Activated T-cell treated with anti-CD3 and anti-CD28 coated beads for 48 hours (primary cell): Measurements from ENCODE around the gene LRIT3.
"Not testable (repeated sequence)": the region's sequence is repeated elsewhere in the genome, so short reads cannot be mapped to it uniquely, and the experiment has no call there.

ENCODE experiments used
- DNase-seq: peaks from one replicate; pipeline ENCODE4 v3.0.0-alpha.2; 2020; ENCODE audit warnings: low read depth

Gene LRIT3

GRCh38 chr4:109848501-109848900 lies 594 bp downstream of the LRIT3 start:
- DNase-seq: no peak

DNA sequence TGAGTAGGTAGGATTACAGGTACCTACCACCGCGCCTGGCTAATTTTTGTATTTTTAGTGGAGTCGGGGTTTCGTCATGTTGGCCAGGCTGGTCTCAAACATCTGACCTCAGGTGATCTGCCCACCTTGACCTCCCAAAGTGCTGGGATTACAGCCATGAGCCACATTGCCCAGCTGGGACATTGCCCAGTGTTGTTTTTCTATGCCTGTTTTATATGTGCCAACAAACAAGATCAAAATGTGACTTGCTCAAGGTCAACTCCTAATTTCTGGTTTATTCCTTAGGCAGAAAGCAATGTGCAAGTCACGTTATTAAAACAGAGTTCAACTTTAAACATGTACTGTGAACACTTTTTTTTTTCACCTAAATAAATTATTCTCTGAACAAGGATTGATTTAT lies 2.7 kb downstream of the LRIT3 start:
- no peak for DNase-seq

DNA sequence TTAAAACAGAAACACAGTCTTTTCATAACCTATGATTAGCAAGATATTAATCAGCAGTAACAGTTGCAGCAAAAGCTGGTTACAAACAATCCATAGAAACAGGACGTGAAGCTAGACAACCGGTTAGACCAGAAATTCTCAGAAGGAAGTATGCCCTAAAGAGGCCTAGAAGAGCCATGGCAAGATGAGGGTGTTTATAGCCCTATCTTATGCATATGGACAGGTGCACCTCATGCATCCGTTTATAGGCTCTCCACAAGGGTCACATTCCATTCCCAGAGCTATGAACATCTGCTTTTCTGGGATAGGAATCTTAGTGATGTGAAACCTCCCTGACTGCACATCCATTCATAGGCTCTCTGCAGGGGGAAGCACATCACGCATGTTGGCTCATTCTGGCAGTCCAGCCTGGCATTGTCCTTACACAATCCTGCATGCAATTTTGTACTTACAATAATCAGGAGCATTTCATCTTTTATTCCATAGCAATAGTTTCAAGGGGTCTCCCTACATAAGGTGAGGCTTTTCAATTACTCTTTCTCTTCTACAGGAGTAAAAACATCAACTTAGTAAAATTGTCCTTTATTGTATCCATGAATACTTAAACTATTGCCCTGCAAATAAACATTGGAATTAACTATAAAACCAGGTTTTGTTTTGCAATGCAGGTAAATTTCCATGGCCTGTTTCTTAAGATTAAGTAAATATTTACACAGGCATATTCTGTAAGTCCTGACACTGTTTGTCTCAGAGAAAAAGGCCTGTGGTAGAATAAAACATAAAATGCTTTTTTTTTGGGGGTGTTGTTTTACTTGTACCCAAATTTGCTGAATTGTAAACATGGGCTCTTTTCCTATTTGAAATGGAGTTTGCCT lies 11.8 kb downstream of the LRIT3 start:
- DNase-seq: not testable (repeated sequence)

DNA sequence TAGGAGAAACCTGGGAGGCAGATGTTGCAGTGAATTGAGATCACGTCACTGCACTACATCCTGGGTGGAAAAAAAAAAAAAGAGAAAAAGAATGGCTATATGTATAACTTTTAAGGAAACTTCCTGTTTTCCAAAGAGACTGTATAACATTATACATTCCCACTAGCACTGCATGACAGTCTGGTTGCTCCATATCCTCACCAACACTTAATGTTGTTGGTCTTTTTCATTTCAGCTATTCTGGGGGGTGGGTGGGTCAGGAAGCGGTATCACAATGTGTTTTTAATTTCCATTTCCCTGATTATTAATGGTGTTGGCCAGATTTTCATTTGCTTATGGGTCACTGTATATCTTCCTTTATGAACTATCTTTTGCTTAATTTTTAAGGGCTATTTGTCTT lies 13.4 kb downstream of the LRIT3 start:
- no peak for DNase-seq

DNA sequence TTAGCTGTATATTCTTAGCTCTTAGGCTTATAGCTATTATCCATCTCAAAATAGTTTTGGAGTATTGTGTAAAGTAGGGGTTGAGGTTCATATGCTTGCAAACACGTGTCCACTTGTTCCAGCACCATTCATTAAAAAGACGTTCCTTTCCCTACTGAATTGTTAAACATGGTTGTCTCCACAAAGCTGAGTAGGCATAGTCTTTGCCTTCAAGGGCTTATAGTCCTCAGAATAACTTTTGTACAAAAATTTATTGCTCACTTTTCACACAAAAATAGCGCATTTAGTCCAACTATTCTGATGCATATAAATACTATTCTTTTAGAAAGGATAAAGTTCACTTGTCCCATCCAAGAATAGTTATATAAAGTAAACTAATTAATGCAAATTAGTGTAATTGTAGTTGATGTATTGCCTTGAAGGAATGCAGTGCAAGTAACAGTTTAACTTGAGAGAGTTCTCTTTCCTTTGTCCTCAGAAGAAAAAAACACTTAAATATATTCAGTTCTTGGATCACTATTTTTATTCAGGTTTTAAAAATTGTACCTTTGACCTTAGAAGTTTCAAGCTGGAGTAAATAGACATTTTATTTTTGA lies 14.1 kb downstream of the LRIT3 start:
- DNase-seq: no peak

DNA sequence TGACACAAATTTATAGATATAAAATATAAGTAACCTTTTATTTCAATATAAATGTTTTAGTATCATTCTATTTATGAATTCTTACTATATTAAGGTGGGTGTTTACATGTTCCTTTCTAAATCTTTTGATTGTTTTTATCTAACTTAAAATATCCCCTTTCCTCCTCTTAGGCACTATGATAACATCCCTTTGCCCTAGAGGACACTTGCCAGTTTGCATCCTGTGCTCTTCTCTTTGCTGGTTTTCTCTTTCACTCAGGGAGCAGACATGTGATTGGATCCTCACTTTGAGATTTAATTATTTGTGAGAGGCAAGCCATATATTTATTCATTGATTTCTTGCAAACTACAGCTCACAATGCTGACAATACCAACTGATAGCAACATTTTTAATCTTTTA lies 16.2 kb downstream of the LRIT3 start:
- no peak for DNase-seq

DNA sequence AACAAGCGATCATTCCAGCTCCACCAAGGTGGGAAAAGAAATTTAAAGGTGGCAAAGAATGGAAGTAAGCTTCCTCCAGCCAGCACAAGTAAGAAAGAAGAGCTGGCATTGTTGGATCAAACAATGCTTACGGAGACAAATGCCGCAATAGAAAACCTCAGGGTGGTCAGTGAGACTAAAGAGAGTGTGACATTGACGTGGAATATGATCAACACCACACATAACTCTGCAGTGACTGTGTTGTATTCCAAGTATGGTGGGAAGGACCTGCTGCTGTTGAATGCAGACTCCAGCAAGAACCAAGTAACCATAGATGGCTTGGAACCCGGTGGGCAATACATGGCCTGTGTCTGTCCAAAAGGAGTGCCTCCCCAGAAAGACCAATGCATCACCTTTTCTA lies 22.2 kb downstream of the LRIT3 start:
- no peak for DNase-seq

DNA sequence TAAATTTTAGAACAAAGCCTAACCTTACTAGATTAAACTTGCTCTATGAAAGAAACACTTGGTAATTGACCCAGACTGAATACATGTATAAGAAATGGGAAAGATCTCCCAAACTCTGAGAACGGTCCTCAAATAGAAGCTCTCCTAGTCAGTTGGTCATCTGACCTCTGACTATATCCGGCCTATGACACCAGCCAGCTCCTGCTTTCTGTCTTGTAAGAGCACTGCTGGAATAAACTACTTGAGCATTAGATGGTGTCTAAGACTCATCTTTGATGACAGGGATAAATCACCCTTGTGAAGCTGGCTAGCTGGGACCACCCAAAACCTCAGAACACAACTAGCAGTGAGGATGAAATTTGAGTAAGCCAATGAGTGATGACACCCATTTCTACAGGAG lies 24.2 kb downstream of the LRIT3 start:
- DNase-seq: no peak

GRCh38 chr4:109872950-109873656 lies 25.2 kb downstream of the LRIT3 start:
- DNase-seq: no peak

DNA sequence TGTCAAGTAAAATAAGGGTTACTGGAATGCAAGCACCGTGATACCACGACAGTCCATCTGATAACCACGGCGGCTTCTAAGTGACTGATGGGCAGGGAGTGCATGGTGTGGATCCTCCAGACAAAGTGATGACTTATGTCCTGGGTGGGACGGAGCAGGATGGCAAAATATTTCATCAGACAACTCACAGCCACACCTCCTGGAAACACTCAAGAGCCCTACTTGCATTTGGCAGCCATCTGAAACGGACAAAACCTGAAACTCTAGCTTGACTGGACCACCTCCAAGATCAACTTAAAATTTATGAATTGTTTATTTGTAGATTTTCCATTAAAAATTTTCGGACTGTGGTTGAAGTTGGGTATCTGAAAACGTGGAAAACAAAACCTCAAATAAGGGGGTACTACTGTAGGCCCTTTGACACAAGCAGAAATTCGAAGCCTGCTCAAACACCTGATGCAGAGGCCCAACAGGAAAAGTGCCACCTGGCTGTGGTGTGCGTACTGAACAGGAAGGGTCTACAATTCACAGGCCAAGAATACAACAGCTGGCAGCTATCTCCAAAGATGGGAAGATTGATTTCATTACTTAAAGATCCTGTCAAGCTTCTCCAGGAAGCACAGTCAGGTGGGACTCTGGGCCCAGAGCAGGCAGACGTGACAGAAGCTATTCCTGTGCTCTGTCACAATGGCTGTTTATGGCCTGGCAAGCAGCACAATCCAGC lies 26.0 kb downstream of the LRIT3 start:
- no peak for DNase-seq

- no peak for DNase-seq
Observed at GRCh38 chr4:109875106-109875505, 27.2 kb downstream of the LRIT3 start.

GRCh38 chr4:109875553-109875952 lies 27.6 kb downstream of the LRIT3 start:
- not testable (repeated sequence) for DNase-seq

- DNase-seq: no peak
Observed at GRCh38 chr4:109876634-109877265, 28.8 kb downstream of the LRIT3 start.

DNA sequence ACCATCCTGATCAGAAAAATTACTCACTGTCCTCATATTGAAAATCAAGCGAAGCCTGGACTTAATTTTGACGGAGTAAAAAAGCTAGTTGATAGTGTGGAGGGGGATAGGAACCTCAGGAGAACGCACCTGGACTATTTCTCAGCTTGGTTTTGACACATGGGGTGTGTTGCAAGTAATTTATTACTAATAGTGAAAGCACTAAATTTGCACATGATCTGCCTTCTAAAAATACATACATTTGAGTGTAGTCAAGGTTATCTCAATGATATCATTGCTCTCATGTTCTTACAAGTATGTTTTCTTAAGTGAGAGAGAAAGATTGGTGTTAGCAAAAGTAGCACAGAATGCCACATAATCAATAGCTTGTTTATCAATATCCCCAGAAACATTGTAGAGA lies 29.5 kb downstream of the LRIT3 start:
- DNase-seq: no peak

- no peak for DNase-seq
Observed at GRCh38 chr4:109878355-109878754, 30.4 kb downstream of the LRIT3 start.

GRCh38 chr4:109879081-109879480 lies 31.2 kb downstream of the LRIT3 start:
- DNase-seq: no peak

DNA sequence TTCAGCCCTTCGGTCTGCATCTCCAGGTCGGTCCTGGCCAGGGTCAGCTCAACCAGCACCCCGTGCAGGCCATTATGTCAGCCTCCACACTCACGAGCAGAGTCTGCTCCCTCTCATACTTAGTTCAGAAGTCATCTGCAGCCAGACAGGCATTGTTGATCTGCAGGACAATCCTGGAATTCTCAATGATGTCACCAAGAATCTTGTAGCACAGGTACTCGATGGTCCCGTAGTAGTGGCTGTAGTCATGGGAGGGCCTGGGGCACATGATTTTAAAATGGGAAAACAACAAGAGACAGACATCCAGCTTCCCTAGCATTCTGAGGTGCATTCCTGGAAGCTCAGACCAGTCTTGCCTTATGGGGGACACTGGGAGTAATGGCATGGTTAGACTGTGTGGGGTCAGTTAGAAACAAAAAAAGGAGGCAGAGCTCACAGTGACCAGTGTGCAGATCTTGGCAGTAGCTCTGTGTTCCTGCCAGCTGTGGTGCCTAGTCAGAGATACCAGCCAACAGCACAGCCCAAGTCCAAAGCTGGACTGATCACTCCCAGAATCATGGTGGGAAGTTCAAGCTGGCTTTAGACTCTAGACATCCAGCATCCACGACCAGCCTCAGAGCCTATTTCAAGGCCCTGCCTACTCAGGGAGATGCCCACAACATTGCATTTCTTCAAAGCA lies 31.9 kb downstream of the LRIT3 start:
- DNase-seq: no peak

- no peak for DNase-seq
Observed at GRCh38 chr4:109886303-109886702, 38.4 kb downstream of the LRIT3 start.

DNA sequence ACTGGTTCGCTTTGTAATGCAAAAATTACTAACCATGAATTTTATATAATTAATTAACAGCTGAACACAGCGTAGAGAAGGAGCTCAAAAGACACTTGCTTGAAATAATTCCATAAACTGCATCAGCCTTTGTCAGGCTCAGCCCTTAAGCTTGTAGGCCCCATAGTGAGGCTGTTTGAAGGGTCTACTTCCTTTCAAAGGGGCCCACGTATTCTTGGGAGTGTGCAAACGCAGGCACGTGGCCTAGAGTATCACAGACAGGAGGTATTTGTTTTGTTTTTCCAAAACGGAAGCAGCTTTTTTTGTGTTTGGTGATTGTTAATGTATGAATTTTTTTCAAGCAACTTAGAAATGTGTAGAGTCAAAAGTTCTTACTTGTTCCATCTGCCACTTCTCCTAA lies 39.2 kb downstream of the LRIT3 start:
- no peak for DNase-seq

DNA sequence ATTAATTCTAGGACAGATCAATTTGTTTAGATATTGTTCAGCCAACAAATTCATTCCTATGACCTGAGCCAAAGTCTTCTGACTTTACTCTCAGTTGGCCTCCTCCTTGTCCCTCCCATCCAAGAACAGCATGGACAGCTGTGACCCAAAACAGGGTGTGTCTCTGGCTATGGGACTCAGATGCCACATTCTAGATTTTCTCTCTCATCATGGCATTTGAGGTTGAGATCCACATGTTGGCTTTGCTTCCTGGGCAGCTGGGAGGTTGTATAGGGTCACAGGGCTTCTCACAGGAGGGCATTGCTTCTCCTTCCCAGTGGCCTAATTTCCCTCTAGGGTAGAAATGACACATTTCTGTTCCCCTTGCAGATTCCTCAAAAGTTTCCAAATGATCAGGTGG lies 42.2 kb downstream of the LRIT3 start:
- no peak for DNase-seq

- DNase-seq: no peak
Observed at GRCh38 chr4:109902559-109903251, 54.8 kb downstream of the LRIT3 start.
